Smooth muscle cell (in vitro differentiated cells): Measurements from ENCODE around the gene RITA1. TPM values are rescaled to one million over a fixed set of nuclear protein-coding genes. Genes with fewer than 3 reads are reported as not detected.

Source experiments
- DNase-seq: peaks from one replicate; lab custom pipeline; 2025; ENCODE audit not compliant: unreplicated experiment; lab: John Stamatoyannopoulos, UW
- H2AFZ ChIP-seq: fragments of 200-600 bp; sonication (generic); 2 replicates; pipeline ENCODE4 v1.6.0; 2016; ENCODE audit warnings: antibody characterized with exemption, low read depth, mild to moderate bottlenecking
- H3F3A ChIP-seq: fragments of 200-600 bp; sonication (generic); 2 replicates; pipeline ENCODE4 v1.6.0; 2017; ENCODE audit warnings: antibody characterized with exemption, low read depth
- H3K27ac ChIP-seq: fragments of 200-600 bp; sonication (generic); 2 replicates; pipeline ENCODE4 v1.5.1; 2016; ENCODE audit warnings: low read depth, mild to moderate bottlenecking
- H3K27me3 ChIP-seq: fragments of 200-600 bp; sonication (generic); 2 replicates; pipeline ENCODE4 v1.6.1; 2016; ENCODE audit warnings: low read depth, mild to moderate bottlenecking
- H3K36me3 ChIP-seq: fragments of 200-600 bp; sonication (generic); 2 replicates; pipeline ENCODE4 v1.5.1; 2016; ENCODE audit warnings: low read depth
- H3K4me1 ChIP-seq: fragments of 200-600 bp; sonication (generic); 2 replicates; pipeline ENCODE4 v1.5.1; 2016; ENCODE audit warnings: low read depth
- H3K4me2 ChIP-seq: fragments of 200-600 bp; sonication (generic); 2 replicates; pipeline ENCODE4 v1.6.0; 2016; ENCODE audit warnings: mild to moderate bottlenecking
- H3K4me3 ChIP-seq: fragments of 200-600 bp; sonication (generic); 2 replicates; pipeline ENCODE4 v1.5.1; 2016; ENCODE audit warnings: mild to moderate bottlenecking
- H3K79me2 ChIP-seq: fragments of 200-600 bp; sonication (generic); 2 replicates; pipeline ENCODE4 v1.6.0; 2016; ENCODE audit warnings: low read depth, mild to moderate bottlenecking
- H3K9ac ChIP-seq: fragments of 200-600 bp; sonication (generic); 2 replicates; pipeline ENCODE4 v1.6.0; 2016; ENCODE audit warnings: low read depth
- H3K9me3 ChIP-seq: fragments of 200-600 bp; sonication (generic); replicated peaks from 2 replicates; pipeline ENCODE4 v1.5.1; 2016; ENCODE audit warnings: low read depth
- H4K20me1 ChIP-seq: fragments of 200-600 bp; sonication (generic); 2 replicates; pipeline ENCODE4 v1.6.0; 2016; ENCODE audit warnings: low read depth
- CTCF ChIP-seq: fragments of 200-600 bp; sonication (generic); IDR thresholded peaks from 2 replicates; pipeline ENCODE4 v1.5.1; 2017; ENCODE audit warnings: borderline replicate concordance, mild to moderate bottlenecking, antibody characterized with exemption; ENCODE audit not compliant: insufficient read depth, poor library complexity, severe bottlenecking
- WGBS: methylation state at CpG from one replicate; pipeline ENCODE4 v1.1.7; 2016; ENCODE audit warnings: low lambda C conversion rate; 5-methylcytosine and 5-hydroxymethylcytosine counted together
- polyA plus RNA-seq: library from polyadenylated mRNA; unstranded; fragments of >200 nt; fragmentation: Nextera tagmentation; extraction: Ambion mirVana; gene quantifications from 2 replicates; pipeline ENCODE4 v1.2.1, GENCODE V29; 2016
- total RNA-seq: library from RNA; depleted of rRNA; stranded (reverse); fragments of >200 nt; gene quantifications from 2 replicates; pipeline ENCODE4 v1.2.3, GENCODE V29; 2014

The RITA1 gene
- total and polyA plus RNA-seq, 2 experiments from 2014 or later, result 9.6 to 12.2 TPM

GRCh38 chr12:113232089-113232839 is 46.7 kb downstream of the RITA1 start:
- no peak for TF ChIP-seq CTCF
- no peaks in the 10 kb centered on the region for H3K79me2 ChIP-seq
- no peaks in the 10 kb centered on the region for H3K36me3 ChIP-seq
- no peak overlapping the region for H3K4me3 ChIP-seq
- H4K20me1 ChIP-seq, result no peaks in the 10 kb centered on the region
- no peak for DNase-seq
- H3K9me3 ChIP-seq, result no peaks in the 10 kb centered on the region
- H3K27ac ChIP-seq, result peak overlapping the region; percentile 72
- H2AFZ ChIP-seq, result no peak overlapping the region
- no peak overlapping the region for H3K4me2 ChIP-seq
- peaks cover 12% of the 10 kb centered on the region for H3K4me1 ChIP-seq
- H3F3A ChIP-seq, result peaks cover 12% of the 10 kb centered on the region
- WGBS, result 87% methylated on average over 18 of the region's 18 CpGs
- H3K27me3 ChIP-seq, result no peaks in the 10 kb centered on the region
- H3K9ac ChIP-seq, result no peak overlapping the region

GRCh38 chr12:113232840-113233585 is 47.5 kb downstream of the RITA1 start:
- Histone ChIP-seq H3F3A (peaks cover 13% of the 10 kb centered on the region), H3K4me3 (no peak overlapping the region), H2AFZ (no peak overlapping the region), H3K27me3 (no peaks in the 10 kb centered on the region), H3K36me3 (no peaks in the 10 kb centered on the region), H3K4me2 (no peak overlapping the region), H3K27ac (no peak overlapping the region), H3K4me1 (peaks cover 12% of the 10 kb centered on the region), H3K9me3 (no peaks in the 10 kb centered on the region), H3K79me2 (no peaks in the 10 kb centered on the region), H4K20me1 (no peaks in the 10 kb centered on the region), H3K9ac (no peak overlapping the region)
- TF ChIP-seq CTCF, result no peak
- no peak for DNase-seq
- 80% methylated on average over 25 of the region's 25 CpGs for WGBS

- peaks cover 12% of the 10 kb centered on the region for H3K4me1 ChIP-seq
- WGBS, result 93% methylated on average over 4 of the region's 4 CpGs
- H4K20me1 ChIP-seq, result no peaks in the 10 kb centered on the region
- no peak for DNase-seq
- no peak overlapping the region for H3K9ac ChIP-seq
- no peak overlapping the region for H3K4me2 ChIP-seq
- no peaks in the 10 kb centered on the region for H3K36me3 ChIP-seq
- no peaks in the 10 kb centered on the region for H3K79me2 ChIP-seq
- no peak overlapping the region for H2AFZ ChIP-seq
- no peaks in the 10 kb centered on the region for H3K9me3 ChIP-seq
- no peak overlapping the region for H3K4me3 ChIP-seq
- TF ChIP-seq CTCF, result no peak
- no peaks in the 10 kb centered on the region for H3K27me3 ChIP-seq
- H3F3A ChIP-seq, result peaks cover 12% of the 10 kb centered on the region
- H3K27ac ChIP-seq, result no peak overlapping the region
These were observed 48.4 kb downstream of the RITA1 start for GRCh38 chr12:113233967-113234366.
